IPS-NIHi11 (cell line): Measurements from ENCODE around the gene PNLDC1.
A peak's percentile ranks its signal among the peaks of the same experiment; 100 is the strongest.
"Not testable (repeated sequence)": the region's sequence is repeated elsewhere in the genome, so short reads cannot be mapped to it uniquely, and the experiment has no call there.

Experiments used
- DNase-seq: peaks from one replicate; pipeline ENCODE4 v3.0.0; 2012; ENCODE audit warnings: mixed read lengths, low spot score

The PNLDC1 gene

GRCh38 chr6:159819932-159820640 is 20.0 kb downstream of the PNLDC1 start:
- DNase-seq, result peak; percentile 46

GRCh38 chr6:159821122-159821521 is 21.0 kb downstream of the PNLDC1 start:
- no peak for DNase-seq

DNA sequence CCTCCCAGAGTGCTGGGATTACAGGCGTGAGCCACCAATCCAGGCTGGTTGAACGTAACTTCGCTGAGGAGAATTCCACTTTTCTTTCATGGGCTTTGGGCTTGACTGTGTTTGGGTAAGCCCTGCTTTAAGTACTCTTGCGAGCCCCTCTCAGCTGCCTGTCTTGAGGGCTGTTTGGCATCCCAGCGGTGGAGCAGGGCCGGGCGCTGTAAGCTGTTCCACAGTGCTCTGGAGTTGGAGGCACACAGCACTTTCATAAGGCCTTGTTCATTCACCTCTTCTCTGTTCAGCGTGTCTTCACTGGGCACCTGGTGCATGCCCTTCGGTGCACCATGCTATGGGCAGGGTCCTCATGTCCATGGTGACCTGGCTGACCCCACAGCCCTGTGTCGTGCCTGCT is 21.6 kb downstream of the PNLDC1 start:
- DNase-seq, result no peak

GRCh38 chr6:159823953-159824352 is 23.9 kb downstream of the PNLDC1 start:
- DNase-seq, result no peak

- DNase-seq, result not testable (repeated sequence)
Observed at GRCh38 chr6:159824690-159825089, 24.6 kb downstream of the PNLDC1 start.

- no peak for DNase-seq
Observed at GRCh38 chr6:159826004-159826403, 25.9 kb downstream of the PNLDC1 start.

GRCh38 chr6:159826968-159827647 is 27.0 kb downstream of the PNLDC1 start:
- no peak for DNase-seq

DNA sequence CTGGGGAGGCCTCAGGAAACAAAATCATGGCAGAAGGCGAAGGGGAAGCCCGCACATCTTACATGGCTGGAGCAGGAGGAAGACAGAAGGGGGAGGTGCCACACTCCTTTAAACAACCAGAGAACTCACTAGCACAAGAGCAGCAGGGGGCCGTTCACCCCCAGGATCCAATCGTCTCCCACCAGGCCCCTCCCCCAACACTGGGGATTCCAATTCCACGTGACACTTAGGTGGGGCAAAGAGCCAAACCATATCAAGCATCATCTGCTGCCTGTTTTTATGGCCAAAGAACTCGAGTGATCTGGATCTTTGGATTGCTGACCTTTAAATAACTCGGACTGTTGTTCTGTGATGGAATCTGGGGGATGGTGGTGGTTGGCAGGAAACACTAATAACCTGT is 28.0 kb downstream of the PNLDC1 start:
- DNase-seq, result no peak

DNA sequence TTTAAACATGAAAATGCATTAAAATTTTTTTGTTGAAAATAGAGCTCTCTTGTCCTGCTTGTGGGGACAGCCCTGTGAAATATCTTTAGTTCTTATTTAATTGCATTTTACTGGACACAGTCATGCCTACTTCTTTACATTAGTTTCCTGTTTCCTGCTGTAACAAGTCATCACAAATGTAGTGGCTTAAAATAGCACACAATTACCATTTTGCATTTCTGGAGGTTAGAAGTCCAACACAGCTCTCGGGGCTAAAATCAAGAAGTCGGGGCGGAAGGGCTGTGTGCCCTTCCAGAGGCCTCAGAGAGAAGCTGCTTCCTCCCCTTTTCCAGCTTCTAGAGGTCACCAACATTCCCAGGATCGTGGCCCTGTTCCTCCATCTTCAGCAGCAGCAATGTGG is 29.4 kb downstream of the PNLDC1 start:
- DNase-seq, result no peak

DNA sequence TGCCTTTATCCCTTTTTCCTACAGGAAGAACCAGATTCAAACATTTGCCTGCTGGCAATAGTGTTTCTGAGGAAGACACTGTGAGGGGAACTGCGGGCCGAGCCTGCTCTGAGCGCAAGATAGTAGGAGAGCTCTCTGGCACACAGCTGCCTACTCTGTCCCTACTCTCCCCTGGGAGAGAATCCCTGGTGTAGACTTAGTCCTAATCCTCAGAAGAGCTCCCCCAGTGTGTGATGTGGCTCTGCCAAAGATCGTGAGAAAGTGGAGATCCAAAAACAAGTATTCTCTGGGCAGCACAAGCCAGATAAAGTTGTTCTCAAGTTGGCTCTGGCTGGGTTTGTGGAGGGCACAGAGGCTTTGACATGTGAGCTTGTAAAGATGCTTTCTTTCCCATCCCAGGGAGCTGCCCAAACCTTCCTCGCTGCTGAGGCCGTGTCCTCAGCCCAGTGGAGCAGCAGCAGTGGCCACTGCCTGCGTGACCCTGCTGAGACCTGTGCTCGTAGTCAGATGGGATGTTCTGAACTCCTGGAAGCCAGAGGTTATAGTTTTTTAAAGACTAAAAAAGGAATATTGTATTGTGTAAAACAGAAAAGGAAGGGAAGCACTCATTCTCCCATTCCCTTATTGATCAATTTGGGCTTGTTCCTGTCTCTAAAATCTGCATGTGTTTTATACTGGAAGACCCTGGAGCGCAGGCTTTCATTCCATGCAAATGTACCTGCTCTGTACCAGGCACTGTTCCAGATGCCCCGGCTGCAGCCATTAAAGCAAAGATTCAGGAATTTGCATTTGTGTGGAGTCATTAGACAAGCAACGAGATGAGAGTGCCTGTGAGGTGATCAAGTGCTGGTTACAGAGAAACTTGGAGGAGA is 30.7 kb downstream of the PNLDC1 start:
- no peak for DNase-seq

- no peak for DNase-seq
Observed at GRCh38 chr6:159831373-159831679, 31.2 kb downstream of the PNLDC1 start.

- DNase-seq, result no peak
Observed at GRCh38 chr6:159832946-159833345, 32.9 kb downstream of the PNLDC1 start.

- DNase-seq, result no peak
Observed at GRCh38 chr6:159833556-159833955, 33.5 kb downstream of the PNLDC1 start.

GRCh38 chr6:159833997-159834603 is 34.0 kb downstream of the PNLDC1 start:
- DNase-seq, result no peak

GRCh38 chr6:159836718-159837490 is 36.8 kb downstream of the PNLDC1 start:
- no peak for DNase-seq

DNA sequence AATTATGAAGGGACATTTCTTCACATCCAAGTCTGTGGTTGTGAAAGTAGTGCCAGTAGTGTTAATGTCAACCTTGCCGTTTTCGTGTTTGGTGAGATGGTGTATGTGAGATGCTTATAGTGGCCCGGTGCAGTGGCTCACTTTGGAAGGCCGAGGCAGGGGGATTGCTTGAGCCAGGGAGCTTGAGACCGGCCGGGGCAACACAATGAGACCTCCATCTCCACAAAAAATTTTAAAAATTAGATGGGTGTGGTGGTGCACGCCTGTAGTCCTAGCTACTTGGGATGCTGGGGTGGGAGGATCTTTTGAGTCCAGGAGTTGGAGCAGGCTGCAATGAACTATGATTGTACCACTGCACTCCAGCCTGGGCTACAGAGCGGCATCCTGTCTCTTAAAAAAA is 37.4 kb downstream of the PNLDC1 start:
- no peak for DNase-seq

DNA sequence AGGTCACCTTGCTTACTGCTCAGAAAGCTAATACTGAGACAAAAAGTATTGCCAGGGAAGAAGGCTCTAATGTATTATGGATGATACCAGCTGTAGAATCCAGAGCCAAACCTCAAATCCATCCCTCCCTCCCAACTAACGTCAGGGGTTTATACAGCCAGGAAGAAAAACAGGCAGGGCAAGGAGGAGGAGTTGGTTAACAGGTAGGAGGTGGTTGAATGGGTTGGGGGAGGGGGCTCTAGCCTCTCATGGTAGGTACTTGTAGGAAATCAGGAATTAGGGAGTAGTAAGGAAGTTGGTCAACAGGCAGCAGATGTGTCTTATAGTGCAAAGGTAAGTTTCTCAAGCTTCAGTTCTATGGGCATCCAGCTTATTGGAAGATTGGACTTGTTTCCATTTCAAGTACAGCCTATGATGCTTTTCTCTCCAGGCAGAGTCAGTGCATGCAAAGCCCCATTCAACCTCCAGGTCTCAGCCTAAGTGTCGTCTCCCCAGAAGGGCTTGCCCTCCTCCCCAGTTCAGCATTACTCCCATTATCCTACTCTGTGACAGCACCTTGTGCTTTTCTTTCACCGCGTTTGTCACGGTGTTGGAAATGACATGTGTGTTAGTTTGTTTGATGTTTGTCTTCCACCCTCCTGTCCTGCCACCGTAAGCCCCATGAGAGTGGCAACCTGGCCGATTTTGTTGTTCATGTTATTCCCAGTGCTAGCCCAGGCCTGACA is 38.1 kb downstream of the PNLDC1 start:
- DNase-seq, result peak; percentile 51

DNA sequence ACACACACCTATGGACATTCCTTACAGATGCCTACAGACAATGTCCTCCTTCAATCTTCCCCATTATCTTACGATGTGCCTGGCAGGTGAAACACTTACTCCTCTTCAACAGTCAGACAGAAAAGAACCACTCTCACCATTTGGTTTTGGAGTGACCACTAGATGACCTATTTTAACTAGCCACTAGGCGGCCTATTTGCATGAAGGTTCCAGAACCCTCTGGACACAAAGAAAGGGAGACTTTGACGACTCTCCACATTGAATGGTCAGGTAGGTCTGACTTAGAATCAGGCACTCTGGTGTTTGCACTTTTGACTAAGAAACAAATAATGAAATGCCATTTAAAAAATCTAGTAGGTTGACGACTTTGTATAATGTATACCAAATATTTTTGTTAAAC is 42.0 kb downstream of the PNLDC1 start:
- no peak for DNase-seq

DNA sequence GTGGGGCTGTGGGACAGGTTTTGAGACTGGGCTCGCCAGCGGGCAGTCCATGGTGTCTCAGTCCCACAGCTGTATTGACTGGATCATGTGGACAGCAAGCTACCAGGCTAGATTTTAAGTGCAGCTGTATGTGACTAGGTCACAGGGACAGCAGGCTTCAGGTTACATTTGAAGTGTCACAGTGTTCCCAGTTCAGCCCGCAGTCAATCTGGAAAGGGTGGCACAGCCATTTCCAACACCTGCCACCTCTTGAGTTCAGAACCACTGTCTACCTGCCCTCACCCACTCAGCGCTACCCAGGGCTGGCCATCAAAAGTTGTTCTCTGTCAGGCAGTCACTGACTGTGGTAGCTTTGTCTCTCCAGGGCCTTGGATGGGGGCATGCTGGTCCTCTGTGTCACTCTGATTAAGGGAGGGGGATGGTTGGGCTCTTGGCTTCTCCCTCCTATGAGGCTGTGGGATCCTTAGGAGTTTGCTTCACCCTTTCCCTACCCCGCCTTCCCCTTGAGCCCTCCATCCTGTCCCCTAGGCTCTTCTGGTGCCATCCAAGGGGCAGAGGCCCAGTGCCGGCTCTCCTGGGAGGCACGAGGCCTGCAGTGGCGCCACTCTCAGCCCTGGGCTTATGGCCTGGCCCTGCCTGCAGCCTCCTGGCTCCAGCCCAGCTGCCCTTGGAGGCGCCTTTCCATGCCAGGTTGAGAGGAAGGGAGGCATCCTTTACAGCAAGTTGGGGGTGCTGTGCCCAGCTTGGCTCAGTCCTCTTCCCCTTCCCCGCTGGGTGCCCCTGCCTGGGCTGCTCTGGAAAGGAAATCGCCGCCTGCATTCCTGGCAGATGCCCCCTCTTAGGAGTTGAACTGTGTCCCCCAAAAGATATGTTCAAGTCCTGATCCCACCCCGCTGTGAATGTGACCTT is 44.9 kb downstream of the PNLDC1 start:
- DNase-seq, result no peak

DNA sequence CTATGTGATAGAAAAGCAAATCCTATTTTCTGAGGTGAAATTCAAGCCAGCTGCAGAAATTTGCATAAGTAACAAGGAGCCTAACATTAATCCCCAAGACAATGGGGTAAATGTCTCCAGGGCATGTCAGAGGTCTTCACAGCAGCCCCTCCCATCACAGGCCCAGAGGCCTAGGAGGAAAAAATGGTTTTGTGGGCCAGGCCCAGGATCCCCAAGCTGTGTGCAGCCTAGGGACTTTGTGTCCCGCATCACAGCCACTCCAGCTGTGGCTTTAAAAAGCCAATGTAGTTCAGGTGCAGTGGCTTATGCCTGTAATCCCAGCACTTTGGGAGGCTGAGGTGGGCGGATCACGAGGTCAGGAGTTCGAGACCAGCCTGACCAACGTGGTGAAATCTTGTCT is 48.5 kb downstream of the PNLDC1 start:
- DNase-seq, result not testable (repeated sequence)
